Muscle layer of duodenum (tissue), 2 donors: ENCODE data around the gene METTL16.
A peak's percentile ranks its signal among the peaks of the same experiment; 100 is the strongest.

ENCODE experiments used
- H3K27ac ChIP-seq: one replicate; pipeline ENCODE4 v1.7.0; 2013; ENCODE audit warnings: mild to moderate bottlenecking, low read length
- H3K27me3 ChIP-seq: one replicate; pipeline ENCODE4 v1.7.0; 2013; ENCODE audit warnings: low read depth, mild to moderate bottlenecking, control low read depth, low read length
- H3K36me3 ChIP-seq, 2 donors: one replicate each; pipeline ENCODE4 v1.7.0; 2013; ENCODE audit warnings: low read length in 2 of 2, control low read depth in 1 of 2, mild to moderate bottlenecking in 1 of 2; ENCODE audit not compliant: insufficient read depth in 2 of 2, control insufficient read depth in 1 of 2
- H3K4me1 ChIP-seq, 2 donors: one replicate each; pipeline ENCODE4 v1.7.0; 2013; ENCODE audit warnings: low read length in 2 of 2, mild to moderate bottlenecking in 2 of 2, control low read depth in 1 of 2, moderate library complexity in 1 of 2; ENCODE audit not compliant: insufficient read depth in 2 of 2, control insufficient read depth in 1 of 2
- H3K4me3 ChIP-seq, 2 donors: one replicate each; pipeline ENCODE4 v1.7.0; 2013; ENCODE audit warnings: low read length in 2 of 2, low read depth in 1 of 2, mild to moderate bottlenecking in 1 of 2
- H3K9me3 ChIP-seq, 2 donors: one replicate each; pipeline ENCODE4 v1.7.0; 2013; ENCODE audit warnings: low read length in 2 of 2, control low read depth in 1 of 2, mild to moderate bottlenecking in 1 of 2; ENCODE audit not compliant: control insufficient read depth in 1 of 2
- donor health status: healthy.

The METTL16 gene

GRCh38 chr17:2427910-2428309 lies 83.8 kb downstream of the METTL16 start:
- Histone ChIP-seq H3K4me3 (no peak overlapping the region), H3K4me1 (no peaks in the 10 kb centered on the region), H3K36me3 (peaks cover 4 to 6% of the 10 kb centered on the region in 2 donors)

GRCh38 chr17:2427215-2427614 lies 84.5 kb downstream of the METTL16 start:
- Histone ChIP-seq H3K4me1 (no peaks in the 10 kb centered on the region), H3K27me3 (no peaks in the 10 kb centered on the region), H3K4me3 (no peak overlapping the region), H3K36me3 (peaks cover 0 to 3% of the 10 kb centered on the region in 2 donors), H3K9me3 (no peaks in the 10 kb centered on the region), H3K27ac (no peak overlapping the region)

More at GRCh38 chr17:2427910-2428309, 83.8 kb downstream of the METTL16 start:
- Histone ChIP-seq H3K9me3 (no peaks in the 10 kb centered on the region), H3K27me3 (no peaks in the 10 kb centered on the region), H3K27ac (no peak overlapping the region)

- Histone ChIP-seq H3K27me3 (no peaks in the 10 kb centered on the region), H3K4me3 (no peak overlapping the region), H3K4me1 (peaks cover 4 to 10% of the 10 kb centered on the region in 2 donors), H3K36me3 (peaks cover 9 to 12% of the 10 kb centered on the region in 2 donors), H3K27ac (no peak overlapping the region), H3K9me3 (no peaks in the 10 kb centered on the region)
Measured at GRCh38 chr17:2423271-2423670, 88.4 kb downstream of the METTL16 start.

- Histone ChIP-seq H3K27ac (no peak overlapping the region), H3K4me3 (no peak overlapping the region), H3K27me3 (no peaks in the 10 kb centered on the region), H3K4me1 (peaks cover 5 to 20% of the 10 kb centered on the region in 2 donors), H3K9me3 (no peaks in the 10 kb centered on the region), H3K36me3 (peaks cover 9 to 12% of the 10 kb centered on the region in 2 donors)
Measured at GRCh38 chr17:2421315-2422147, 90.2 kb downstream of the METTL16 start.

- no peak overlapping the region for H3K27ac ChIP-seq
- H3K9me3 ChIP-seq = no peaks in the 10 kb centered on the region
- H3K27me3 ChIP-seq = no peaks in the 10 kb centered on the region
- peaks cover 8 to 24% of the 10 kb centered on the region in 2 donors for H3K4me1 ChIP-seq
- H3K36me3 ChIP-seq = peaks cover 9 to 10% of the 10 kb centered on the region in 2 donors
- H3K4me3 ChIP-seq = no peak overlapping the region
Measured at GRCh38 chr17:2420176-2420575, 91.5 kb downstream of the METTL16 start.

GRCh38 chr17:2419486-2419885 lies 92.2 kb downstream of the METTL16 start:
- Histone ChIP-seq H3K4me3 (no peak overlapping the region), H3K9me3 (no peaks in the 10 kb centered on the region), H3K36me3 (peaks cover 15% of the 10 kb centered on the region in 2 donors), H3K27me3 (no peaks in the 10 kb centered on the region), H3K4me1 (peaks cover 8 to 24% of the 10 kb centered on the region in 2 donors), H3K27ac (no peak overlapping the region)

GRCh38 chr17:2418572-2418971 lies 93.1 kb downstream of the METTL16 start:
- no peaks in the 10 kb centered on the region for H3K9me3 ChIP-seq
- H3K27me3 ChIP-seq = no peaks in the 10 kb centered on the region
- H3K36me3 ChIP-seq = peaks cover 15% of the 10 kb centered on the region in 2 donors
- peaks cover 8 to 24% of the 10 kb centered on the region in 2 donors for H3K4me1 ChIP-seq
- no peak overlapping the region for H3K27ac ChIP-seq
- H3K4me3 ChIP-seq = no peak overlapping the region

- no peak overlapping the region for H3K4me3 ChIP-seq
- H3K27ac ChIP-seq = peak overlapping the region; percentile 33
- H3K9me3 ChIP-seq = no peaks in the 10 kb centered on the region
- peaks cover 8 to 19% of the 10 kb centered on the region in 2 donors for H3K4me1 ChIP-seq
- H3K27me3 ChIP-seq = no peaks in the 10 kb centered on the region
- H3K36me3 ChIP-seq = peaks cover 15 to 21% of the 10 kb centered on the region in 2 donors
Measured at GRCh38 chr17:2416010-2416734, 95.5 kb downstream of the METTL16 start.

- Histone ChIP-seq H3K4me1 (peaks cover 8 to 19% of the 10 kb centered on the region in 2 donors), H3K4me3 (no peak overlapping the region), H3K27ac (no peak overlapping the region), H3K27me3 (no peaks in the 10 kb centered on the region), H3K9me3 (no peaks in the 10 kb centered on the region), H3K36me3 (peaks cover 10 to 20% of the 10 kb centered on the region in 2 donors)
Measured at GRCh38 chr17:2415081-2415480, 96.6 kb downstream of the METTL16 start.

GRCh38 chr17:2414446-2415064 lies 97.1 kb downstream of the METTL16 start:
- no peaks in the 10 kb centered on the region for H3K9me3 ChIP-seq
- H3K27me3 ChIP-seq = no peaks in the 10 kb centered on the region
- H3K36me3 ChIP-seq = peaks cover 6 to 17% of the 10 kb centered on the region in 2 donors
- no peak overlapping the region for H3K27ac ChIP-seq
- peaks cover 8 to 19% of the 10 kb centered on the region in 2 donors for H3K4me1 ChIP-seq
- H3K4me3 ChIP-seq = no peak overlapping the region

- Histone ChIP-seq H3K27me3 (no peaks in the 10 kb centered on the region), H3K36me3 (peaks cover 6 to 17% of the 10 kb centered on the region in 2 donors), H3K4me1 (peaks cover 5 to 8% of the 10 kb centered on the region in 2 donors), H3K9me3 (no peaks in the 10 kb centered on the region), H3K27ac (peak overlapping the region; percentile 31), H3K4me3 (no peak overlapping the region)
Measured at GRCh38 chr17:2412561-2413021, 99.1 kb downstream of the METTL16 start.
